Ishikawa (cell line): ENCODE results near the gene INPP5E.

Source experiments
- EGR1 ChIP-seq: IDR thresholded peaks from 2 replicates; pipeline ENCODE4 v1.6.1; 2012
- EP300 ChIP-seq: IDR thresholded peaks from 2 replicates; pipeline ENCODE4 v1.6.1; 2012; ENCODE audit warnings: borderline replicate concordance
- TF ChIP-seq, protein P1 (sequence below): IDR thresholded peaks from 2 replicates; pipeline ENCODE4 v1.6.1; 2012

DNA sequence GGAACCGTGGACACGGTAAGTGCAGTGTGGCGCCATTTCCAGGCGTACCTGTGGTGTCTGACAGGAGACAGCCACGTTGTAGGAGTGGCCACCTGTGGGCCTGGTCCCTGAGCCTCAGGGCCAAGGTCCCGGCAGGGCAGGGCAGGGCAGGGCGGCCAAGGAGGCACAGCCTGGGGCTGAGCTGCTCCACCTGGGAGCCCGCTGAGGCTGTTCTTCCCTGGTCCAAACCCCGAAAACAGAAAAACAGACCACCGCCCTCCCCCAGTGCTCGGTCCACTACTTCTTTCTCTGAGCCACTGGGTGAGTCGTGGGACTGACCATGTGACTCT lies 20.6 kb downstream of the INPP5E start:
- no peak for TF ChIP-seq EGR1
- TF ChIP-seq EP300, result no peak
- TF ChIP-seq, protein P1, sequence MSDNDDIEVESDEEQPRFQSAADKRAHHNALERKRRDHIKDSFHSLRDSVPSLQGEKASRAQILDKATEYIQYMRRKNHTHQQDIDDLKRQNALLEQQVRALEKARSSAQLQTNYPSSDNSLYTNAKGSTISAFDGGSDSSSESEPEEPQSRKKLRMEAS, result no peak
